ENCODE measurements around the gene SLC36A4. TPM values are rescaled to one million over a fixed set of nuclear protein-coding genes. Genes with fewer than 3 reads are reported as not detected.
"Not testable (repeated sequence)": the region's sequence is repeated elsewhere in the genome, so short reads cannot be mapped to it uniquely, and the experiment has no call there.

The SLC36A4 gene
- total RNA-seq, 2 experiments from 2014 or later = 6.7 to 10.8 TPM

DNA sequence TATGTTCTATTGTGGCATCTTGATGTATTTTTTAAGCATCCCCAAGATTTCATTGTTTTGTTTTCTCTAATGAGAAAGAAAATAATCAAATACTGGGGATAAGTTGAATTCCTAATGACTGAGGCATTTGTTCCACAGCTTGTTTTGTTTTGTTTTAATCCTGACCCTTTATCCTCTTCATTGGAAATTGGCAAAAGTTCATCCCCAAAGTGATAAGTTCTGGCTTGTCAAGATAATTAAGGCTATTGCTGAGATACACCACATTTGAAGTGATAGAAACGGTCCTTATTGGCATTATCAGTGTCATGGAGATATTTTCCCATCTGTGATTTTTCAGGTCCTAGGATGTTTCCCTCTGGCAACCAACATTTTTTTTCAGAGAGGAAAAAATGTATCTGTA, 65.0 kb downstream of the SLC36A4 start:
- Mint-ChIP-seq H3K9me3 (ENCODE audit: low read depth) (no peaks in the 10 kb centered on the region), H3K27me3 (peaks cover 3% of the 10 kb centered on the region), H3K27ac (no peak overlapping the region), H3K36me3 (peaks cover 5% of the 10 kb centered on the region), H3K4me3 (no peak overlapping the region), H3K4me1 (no peaks in the 10 kb centered on the region)
- DNase-seq (no peak), ATAC-seq (no peak)
- CTCF ChIA-PET = no interaction called here

- CTCF ChIA-PET = no interaction called here
- Mint-ChIP-seq H3K4me3 (no peak overlapping the region), H3K4me1 (no peaks in the 10 kb centered on the region), H3K9me3 (ENCODE audit: low read depth) (no peaks in the 10 kb centered on the region), H3K36me3 (peaks cover 5% of the 10 kb centered on the region), H3K27me3 (peaks cover 5% of the 10 kb centered on the region), H3K27ac (no peak overlapping the region)
- ATAC-seq (no peak), DNase-seq (no peak)
Observed at GRCh38 chr11:93131709-93132108, 66.1 kb downstream of the SLC36A4 start.

DNA sequence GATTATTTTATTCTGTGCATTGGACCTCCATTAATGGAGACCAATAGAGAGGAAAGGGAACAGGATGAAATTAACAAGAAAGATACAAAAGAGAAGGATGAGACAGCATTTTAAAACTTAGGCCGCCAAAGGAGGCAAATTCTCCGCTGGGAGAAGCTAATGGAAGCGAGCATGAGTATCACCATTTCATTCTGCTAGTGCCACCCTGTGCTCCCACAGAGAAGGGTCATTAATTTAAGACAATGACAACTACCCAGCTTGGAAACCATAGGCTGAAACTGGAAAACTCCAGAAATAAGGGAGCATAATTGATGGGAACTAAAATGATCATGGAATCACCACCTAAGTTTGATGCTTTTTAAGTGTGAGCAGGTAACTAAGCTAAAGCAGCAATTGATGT, 69.2 kb downstream of the SLC36A4 start:
- Mint-ChIP-seq H3K27me3 (peaks cover 11% of the 10 kb centered on the region), H3K9me3 (ENCODE audit: low read depth) (no peaks in the 10 kb centered on the region), H3K36me3 (no peaks in the 10 kb centered on the region), H3K4me3 (no peak overlapping the region), H3K27ac (no peak overlapping the region), H3K4me1 (no peaks in the 10 kb centered on the region)
- ATAC-seq (no peak), DNase-seq (no peak)
- CTCF ChIA-PET = no interaction called here

DNA sequence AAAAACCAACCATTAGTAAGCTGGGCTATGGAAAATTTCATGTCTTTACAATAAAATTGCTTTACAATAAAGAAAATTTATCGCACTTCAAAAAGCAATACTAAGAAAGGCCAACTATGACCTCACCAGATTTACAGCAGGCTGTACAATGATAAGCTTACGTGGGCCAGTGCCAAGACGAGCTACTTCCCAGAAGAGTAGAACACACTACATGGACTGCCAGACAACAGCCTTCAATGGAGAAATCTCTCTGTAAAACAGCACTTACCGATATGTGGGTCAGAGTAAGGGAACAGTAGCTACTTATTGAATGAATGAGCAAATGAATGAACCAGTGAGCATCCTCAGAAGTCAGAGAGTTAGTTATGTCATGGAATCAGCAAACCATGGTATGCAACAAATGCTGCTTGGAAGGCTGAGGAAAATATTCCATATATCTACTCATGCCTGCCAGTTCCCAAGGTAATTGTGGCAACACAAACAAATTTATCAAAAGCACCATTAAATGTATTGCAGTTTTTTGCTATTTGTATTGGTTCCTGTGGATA, 74.4 kb downstream of the SLC36A4 start:
- DNase-seq = no peak
- CTCF ChIA-PET = no interaction called here
- H3K27ac Mint-ChIP-seq = no peak overlapping the region
- H3K9me3 Mint-ChIP-seq (ENCODE audit: low read depth) = no peaks in the 10 kb centered on the region
- no peak overlapping the region for H3K4me3 Mint-ChIP-seq
- H3K36me3 Mint-ChIP-seq = no peaks in the 10 kb centered on the region
- ATAC-seq = no peak
- peaks cover 21% of the 10 kb centered on the region for H3K27me3 Mint-ChIP-seq
- H3K4me1 Mint-ChIP-seq = no peaks in the 10 kb centered on the region

DNA sequence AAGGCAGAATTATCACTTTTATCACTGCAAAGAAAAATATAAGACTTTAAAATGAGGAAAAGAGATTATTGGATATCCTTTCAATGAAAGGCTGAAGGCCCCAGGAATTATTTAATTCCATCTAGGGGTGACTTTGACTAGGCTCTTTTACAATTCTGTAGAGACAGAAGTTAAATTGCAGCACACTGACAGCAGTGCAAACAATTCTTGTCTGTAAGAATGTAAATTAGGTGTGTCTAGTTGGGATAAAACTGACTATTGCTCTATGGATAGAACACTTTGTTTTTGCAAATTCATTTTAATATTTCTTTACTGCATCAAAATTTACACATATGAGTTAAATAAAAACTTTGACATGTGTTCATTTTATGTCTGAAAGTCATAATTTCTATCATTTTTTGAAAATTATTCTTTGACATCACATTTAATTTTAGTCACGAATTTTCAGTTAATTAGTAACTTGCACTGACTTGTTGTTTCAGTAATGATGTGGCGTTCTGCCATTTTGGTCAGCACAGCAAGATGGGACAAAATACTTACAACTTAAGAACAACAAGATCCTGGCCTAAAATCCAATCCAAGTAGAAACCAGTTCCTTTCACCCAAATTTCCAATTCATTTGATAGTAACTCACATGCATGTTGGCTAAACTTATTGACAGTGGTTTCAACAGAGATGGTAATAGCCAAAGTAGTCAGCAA, 75.1 kb downstream of the SLC36A4 start:
- no peak overlapping the region for H3K4me3 Mint-ChIP-seq
- H3K36me3 Mint-ChIP-seq = no peaks in the 10 kb centered on the region
- peaks cover 27% of the 10 kb centered on the region for H3K27me3 Mint-ChIP-seq
- CTCF ChIA-PET = no interaction called here
- no peak for ATAC-seq
- no peaks in the 10 kb centered on the region for H3K4me1 Mint-ChIP-seq
- H3K27ac Mint-ChIP-seq = no peak overlapping the region
- no peaks in the 10 kb centered on the region for H3K9me3 Mint-ChIP-seq (ENCODE audit: low read depth)
- DNase-seq = no peak

- H3K4me3 Mint-ChIP-seq = no peak overlapping the region
- H3K27me3 Mint-ChIP-seq = peaks cover 29% of the 10 kb centered on the region
- CTCF ChIA-PET = no interaction called here
- H3K4me1 Mint-ChIP-seq = no peaks in the 10 kb centered on the region
- ATAC-seq (no peak), DNase-seq (no peak)
- H3K36me3 Mint-ChIP-seq = no peaks in the 10 kb centered on the region
- H3K9me3 Mint-ChIP-seq (ENCODE audit: low read depth) = no peaks in the 10 kb centered on the region
- H3K27ac Mint-ChIP-seq = no peak overlapping the region
Observed at GRCh38 chr11:93118276-93118675, 79.5 kb downstream of the SLC36A4 start.

DNA sequence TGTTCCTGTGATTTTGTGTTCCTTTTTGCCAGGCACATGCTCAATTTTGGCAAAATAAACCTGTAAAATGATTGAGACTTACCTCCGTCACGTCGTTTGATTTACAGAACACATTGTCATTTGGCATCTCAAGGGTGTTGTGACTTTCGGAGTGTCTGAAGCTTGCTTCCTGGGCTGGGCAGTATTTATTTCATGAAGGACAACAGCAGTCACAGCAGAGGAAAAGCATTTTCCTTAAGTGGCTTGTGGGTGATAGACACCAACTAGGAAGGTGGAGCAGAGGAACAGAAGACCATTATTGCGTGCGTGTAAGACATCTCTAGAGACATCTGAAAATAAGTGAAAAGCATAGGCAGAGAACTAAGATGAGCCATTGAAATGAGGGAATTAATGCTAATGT, 80.2 kb downstream of the SLC36A4 start:
- Mint-ChIP-seq H3K36me3 (no peaks in the 10 kb centered on the region), H3K27me3 (peaks cover 29% of the 10 kb centered on the region), H3K27ac (no peak overlapping the region), H3K4me3 (no peak overlapping the region), H3K9me3 (ENCODE audit: low read depth) (no peaks in the 10 kb centered on the region), H3K4me1 (no peaks in the 10 kb centered on the region)
- CTCF ChIA-PET = no interaction called here
- ATAC-seq = no peak
- DNase-seq = no peak

DNA sequence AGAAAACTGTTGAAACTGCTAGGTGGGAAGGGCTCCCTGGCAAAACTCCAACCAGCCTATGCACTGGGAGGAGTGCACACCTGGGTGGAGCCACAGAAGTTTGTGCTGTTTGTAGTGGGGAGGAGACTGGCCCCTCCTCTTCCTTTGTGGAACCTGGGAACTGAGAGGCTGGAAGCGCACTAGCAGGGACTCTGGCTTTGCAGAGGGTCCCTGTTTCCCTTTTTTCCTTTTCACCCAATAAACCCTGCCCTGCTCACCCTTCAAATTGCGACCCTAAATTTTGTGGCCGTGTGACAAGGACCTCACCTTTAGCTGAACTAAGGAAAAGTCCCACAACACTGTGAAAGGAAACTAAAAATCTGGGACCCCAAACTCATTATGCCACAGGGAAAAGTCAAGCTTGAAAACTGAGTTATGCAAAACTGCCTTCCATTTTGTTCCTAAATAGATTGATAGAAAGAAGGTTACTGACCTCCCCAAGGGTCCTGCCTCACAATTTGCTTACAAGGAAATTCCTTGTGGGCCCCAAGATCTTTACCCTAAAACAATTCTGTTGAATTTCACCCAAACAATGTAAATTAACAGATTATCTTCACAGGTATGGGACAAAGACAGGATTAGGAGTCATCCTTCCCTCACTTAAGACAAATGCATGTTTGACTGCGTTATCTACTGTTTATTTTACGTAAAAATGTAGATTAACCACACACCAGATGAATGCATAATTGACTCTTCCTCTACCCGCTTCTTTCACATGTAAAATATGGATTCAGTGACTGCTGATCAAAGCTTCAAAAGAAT, 81.0 kb downstream of the SLC36A4 start:
- no peaks in the 10 kb centered on the region for H3K4me1 Mint-ChIP-seq
- DNase-seq = no peak
- H3K9me3 Mint-ChIP-seq (ENCODE audit: low read depth) = no peaks in the 10 kb centered on the region
- no peak for ATAC-seq
- no peaks in the 10 kb centered on the region for H3K36me3 Mint-ChIP-seq
- CTCF ChIA-PET = no interaction called here
- no peak overlapping the region for H3K27ac Mint-ChIP-seq
- H3K27me3 Mint-ChIP-seq = peaks cover 27% of the 10 kb centered on the region
- H3K4me3 Mint-ChIP-seq = no peak overlapping the region

DNA sequence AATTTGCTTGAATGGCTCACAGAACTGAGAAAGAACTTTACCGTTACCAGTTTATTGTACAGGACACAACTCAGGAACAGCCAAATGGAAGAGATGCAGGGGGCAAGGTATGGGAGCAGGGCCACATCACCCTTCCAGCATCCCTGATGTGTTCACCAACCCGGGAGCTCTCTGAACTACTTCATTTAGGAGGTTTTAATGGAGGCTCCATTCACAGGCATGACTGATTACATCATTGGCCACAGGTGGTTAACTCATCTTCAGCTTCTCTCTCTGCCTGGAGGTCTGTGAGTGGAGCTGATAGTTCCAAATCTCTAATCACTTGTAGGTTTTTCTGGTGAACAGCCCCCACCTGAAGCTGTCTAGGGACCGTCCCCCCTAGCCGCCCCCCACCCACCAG, 83.5 kb downstream of the SLC36A4 start:
- CTCF ChIA-PET = no interaction called here
- H3K27ac Mint-ChIP-seq = no peak overlapping the region
- peaks cover 32% of the 10 kb centered on the region for H3K27me3 Mint-ChIP-seq

GRCh38 chr11:93113824-93114223, 84.0 kb downstream of the SLC36A4 start:
- no peak for DNase-seq
- H3K27ac Mint-ChIP-seq = no peak overlapping the region
- H3K27me3 Mint-ChIP-seq = peaks cover 29% of the 10 kb centered on the region
- H3K4me1 Mint-ChIP-seq = peaks cover 3% of the 10 kb centered on the region
- no peaks in the 10 kb centered on the region for H3K9me3 Mint-ChIP-seq (ENCODE audit: low read depth)
- no peaks in the 10 kb centered on the region for H3K36me3 Mint-ChIP-seq
- no peak overlapping the region for H3K4me3 Mint-ChIP-seq
- CTCF ChIA-PET = no interaction called here
- no peak for ATAC-seq

More for the DNA sequence above, 83.5 kb downstream of the SLC36A4 start:
- DNase-seq (no peak), ATAC-seq (no peak)
- Mint-ChIP-seq H3K9me3 (ENCODE audit: low read depth) (no peaks in the 10 kb centered on the region), H3K36me3 (no peaks in the 10 kb centered on the region), H3K4me3 (no peak overlapping the region), H3K4me1 (peaks cover 3% of the 10 kb centered on the region)

GRCh38 chr11:93111147-93111546, 86.6 kb downstream of the SLC36A4 start:
- H3K27ac Mint-ChIP-seq; ATAC-seq; H3K4me1 Mint-ChIP-seq; H3K4me3 Mint-ChIP-seq; DNase-seq; H3K9me3 Mint-ChIP-seq (ENCODE audit: low read depth); H3K36me3 Mint-ChIP-seq; CTCF ChIA-PET: not testable (repeated sequence)
- peaks cover 14% of the 10 kb centered on the region for H3K27me3 Mint-ChIP-seq

GRCh38 chr11:93100211-93100610, 97.6 kb downstream of the SLC36A4 start:
- Mint-ChIP-seq H3K4me3 (no peak overlapping the region), H3K9me3 (ENCODE audit: low read depth) (no peaks in the 10 kb centered on the region), H3K36me3 (no peaks in the 10 kb centered on the region), H3K27ac (no peak overlapping the region), H3K4me1 (no peaks in the 10 kb centered on the region), H3K27me3 (peaks cover 3% of the 10 kb centered on the region)
- DNase-seq (no peak), ATAC-seq (no peak)
- CTCF ChIA-PET = no interaction called here

DNA sequence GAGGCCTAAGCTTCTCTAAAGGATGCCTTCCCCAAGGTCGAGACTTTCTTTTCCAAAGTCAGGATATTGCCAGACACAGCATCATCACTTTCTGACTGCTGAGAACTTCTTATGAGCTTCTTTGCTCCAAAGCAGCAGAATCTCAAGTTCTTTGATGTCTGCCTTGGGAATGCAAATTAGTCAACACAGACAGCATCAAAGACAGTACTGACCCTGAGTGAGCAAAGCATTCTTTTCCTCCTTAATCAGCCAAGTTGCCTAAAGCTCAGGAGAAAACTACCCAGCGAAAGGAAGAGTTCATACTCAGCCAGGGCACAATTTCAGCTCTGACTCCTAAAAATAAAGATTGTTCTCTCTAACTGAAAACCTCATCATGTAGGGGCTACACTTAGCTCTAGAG, 98.0 kb downstream of the SLC36A4 start:
- no peak overlapping the region for H3K27ac Mint-ChIP-seq
- no peaks in the 10 kb centered on the region for H3K9me3 Mint-ChIP-seq (ENCODE audit: low read depth)
- ATAC-seq (no peak), DNase-seq (no peak)
- CTCF ChIA-PET = no interaction called here
- no peak overlapping the region for H3K4me3 Mint-ChIP-seq
- peaks cover 4% of the 10 kb centered on the region for H3K27me3 Mint-ChIP-seq
- H3K4me1 Mint-ChIP-seq = no peaks in the 10 kb centered on the region
- H3K36me3 Mint-ChIP-seq = no peaks in the 10 kb centered on the region

Data from activated CD8-positive, alpha-beta memory T cell treated with anti-CD3 and anti-CD28 coated beads, Interleukin-2, amount 10 ng/mL, durations not matched to agents 7 days and 5 days (primary cell).